ENCODE measurements around the gene DEAF1. TPM values are rescaled to one million over a fixed set of nuclear protein-coding genes. Genes with fewer than 3 reads are reported as not detected.

DEAF1 gene
- total and polyA plus RNA-seq, 2 of the 13 experiments (the other 11 are each of a cell fraction or from before 2014, with no cell fraction given), result 22.3 to 29.6 TPM

- TF ChIP-seq AKAP8 (CRISPR knock-in tag; IDR thresholded peaks at IDR 0.05) (0 out of 2 replicates have a peak, but pooled peaks have one; percentile 54), STAG1 (CRISPR knock-in tag; IDR thresholded peaks at IDR 0.05) (peak; percentile 52), XRCC5 (optimal IDR thresholded peaks at IDR 0.05; ENCODE audit: low read length) (no peak)
Observed at GRCh38 chr11:612201-612960, 82.6 kb downstream of the DEAF1 start (continued).

GRCh38 chr11:611001-611996 lies 83.7 kb downstream of the DEAF1 start:
- no peaks in the 10 kb centered on the region for H3K79me2 ChIP-seq (ENCODE audit: insufficient read depth, low read length)
- H3K36me3 ChIP-seq (replicated peaks in 1 of 2; ENCODE audit: control insufficient read depth in 1 of 2, insufficient read depth in 2 of 2, low read length in 2 of 2), result peaks cover 41 to 73% of the 10 kb centered on the region in 2 experiments; a peak in 4 of 5 replicates
- 99% methylated on average over 40 of the region's 49 CpGs for WGBS (ENCODE audit: low lambda C conversion rate)
- H3K27me3 ChIP-seq (ENCODE audit: control insufficient read depth in 1 of 2, insufficient read depth in 2 of 2, low read length in 2 of 2), result no peaks in the 10 kb centered on the region
- no peak overlapping the region for H3K9ac ChIP-seq (ENCODE audit: insufficient read depth, low read depth, low read length)
- FAIRE-seq, result no peak
- ATAC-seq, result no peak
- TF ChIP-seq AGO2 (optimal IDR thresholded peaks at IDR 0.05; ENCODE audit: low read depth, low read length), result peak; percentile 31
- TF ChIP-seq GTF2F1 (IDR thresholded peaks at IDR 0.05; ENCODE audit: low read length), result no peak
- H2AFZ ChIP-seq (ENCODE audit: low read length), result no peak overlapping the region
- no TSS peak for BruUV-seq (replicated peaks)
- in situ Hi-C loops (cut with HindIII; ENCODE audit: extremely low pct_ligation_motif_present, low pct_unique_long_range_greater_than_20kb), result no loop called here
- ChIA-PET POLR2A (no interaction called here), CTCF (ENCODE audit: low intra/inter-chr PET ratio, low total read pairs) (no interaction called here)
- H3K9me3 ChIP-seq (ENCODE audit: low read length), result no peaks in the 10 kb centered on the region
- H3K27ac ChIP-seq (ENCODE audit: extremely low read length, insufficient read depth, low read length), result no peak overlapping the region
- intact Hi-C loops (cut with micrococcal nuclease; ENCODE audit: unreplicated experiment), result loop anchor here (10.0 kb wide), 1 partner anchor 56 kb away; no protein-coding TSS in a partner anchor
- DNase-seq (ENCODE audit: low spot score), result no peak
- no peak overlapping the region for H3K4me3 ChIP-seq (replicated peaks in 1 of 3; ENCODE audit: insufficient read depth in 1 of 3, low read depth in 2 of 3, low read length in 3 of 3)
- H3K4me2 ChIP-seq (ENCODE audit: low read depth, low read length), result no peak overlapping the region
- H4K20me1 ChIP-seq (ENCODE audit: insufficient read depth, low read length), result peaks cover 3% of the 10 kb centered on the region; the same call in 1 of the 2 replicates
- no peaks in the 10 kb centered on the region for H3K4me1 ChIP-seq (ENCODE audit: insufficient read depth, low read length)
